ENCODE results near the gene FYB1. TPM values are rescaled to one million over a fixed set of nuclear protein-coding genes. Genes with fewer than 3 reads are reported as not detected.

The FYB1 gene
- total RNA-seq, 1 experiment from 2014 or later = not detected

GRCh38 chr5:39102684-39103155, 116.6 kb downstream of the FYB1 start:
- H3K36me3 Mint-ChIP-seq (ENCODE audit: insufficient read depth in 1 of 3, low read depth in 3 of 3) = no peaks in the 10 kb centered on the region
- Histone ChIP-seq H3K79me1 (ENCODE audit: insufficient read depth, low read depth, low read length, poor library complexity, severe bottlenecking) (no peaks in the 10 kb centered on the region), H3K18ac (ENCODE audit: insufficient read length, low read depth, low read length) (no peak overlapping the region), H2BK5ac (ENCODE audit: insufficient read length, low read length) (no peak overlapping the region), H3K4me1 (ENCODE audit: insufficient read depth, low read length) (no peaks in the 10 kb centered on the region), H3T11ph (ENCODE audit: low read length) (no peak overlapping the region), H4K8ac (replicated peaks; ENCODE audit: insufficient read length, low read depth, low read length) (no peak overlapping the region), H2BK20ac (ENCODE audit: low read depth, low read length, poor library complexity, severe bottlenecking) (no peak overlapping the region), H4K91ac (ENCODE audit: insufficient read length, low read depth, low read length) (no peak overlapping the region), H2AK5ac (ENCODE audit: insufficient read length, low read length) (no peak overlapping the region), H3K4ac (ENCODE audit: low read depth, low read length) (no peak overlapping the region), H4K20me1 (ENCODE audit: control insufficient read depth, insufficient read depth, insufficient read length) (no peaks in the 10 kb centered on the region), H3K23me2 (ENCODE audit: insufficient read length, low read depth, low read length, poor library complexity, severe bottlenecking) (no peaks in the 10 kb centered on the region), H3K27ac (ENCODE audit: insufficient read length, low read depth, low read length) (no peak overlapping the region), H4K5ac (ENCODE audit: insufficient read length, low read depth, low read length) (no peak overlapping the region), H3K79me2 (ENCODE audit: insufficient read depth, low read length) (no peaks in the 10 kb centered on the region), H2BK120ac (ENCODE audit: low read depth, low read length, poor library complexity, severe bottlenecking) (no peak overlapping the region), H3K9me3 (ENCODE audit: control insufficient read depth, low read depth, low read length) (no peaks in the 10 kb centered on the region), H3K4me2 (ENCODE audit: insufficient read depth, insufficient read length, low read length) (no peak overlapping the region), H3K27me3 (ENCODE audit: insufficient read depth, low read length) (no peaks in the 10 kb centered on the region), H3K56ac (ENCODE audit: insufficient read length, low read depth, low read length) (no peak overlapping the region), H3K14ac (ENCODE audit: insufficient read depth, low read length) (no peak overlapping the region), H3K23ac (ENCODE audit: insufficient read length, low read depth, low read length) (no peak overlapping the region), H2BK15ac (ENCODE audit: low read depth, low read length) (no peak overlapping the region), H3K9ac (ENCODE audit: extremely low read depth, insufficient read length, low read length) (no peak overlapping the region), H2AFZ (ENCODE audit: low read length) (no peak overlapping the region), H2BK12ac (ENCODE audit: insufficient read length, low read depth, low read length) (no peak overlapping the region)
- no peak for DNase-seq
- H3K4me1 Mint-ChIP-seq = no peaks in the 10 kb centered on the region
- no peak overlapping the region for H3K4me3 Mint-ChIP-seq
- no peaks in the 10 kb centered on the region for H3K9me3 Mint-ChIP-seq
- WGBS (ENCODE audit: extremely low coverage, insufficient read length, low lambda C conversion rate) = no CpG with 5 or more reads among the region's 4 CpGs
- H3K27me3 Mint-ChIP-seq (ENCODE audit: low read depth) = no peaks in the 10 kb centered on the region
- TF ChIP-seq CTCF (conservative IDR thresholded peaks at IDR 0.05) = no peak
- H3K27ac Mint-ChIP-seq = no peak overlapping the region

Measured in H9 (cell line).